Stimulated activated CD4-positive, alpha-beta T cell treated with anti-CD3 and anti-CD28 coated beads, TNF-alpha, amount 100 ng/mL, for 1 hour (primary cell): ENCODE results near the gene CNBP.
"Not testable (repeated sequence)": the region's sequence is repeated elsewhere in the genome, so short reads cannot be mapped to it uniquely, and the experiment has no call there.

Experiments used
- DNase-seq, 3 donors: peaks; one replicate each; pipeline ENCODE4 v3.0.0-alpha.2; 2020; ENCODE audit warnings: low read depth in 3 of 3, low spot score in 1 of 3

The CNBP gene

DNA sequence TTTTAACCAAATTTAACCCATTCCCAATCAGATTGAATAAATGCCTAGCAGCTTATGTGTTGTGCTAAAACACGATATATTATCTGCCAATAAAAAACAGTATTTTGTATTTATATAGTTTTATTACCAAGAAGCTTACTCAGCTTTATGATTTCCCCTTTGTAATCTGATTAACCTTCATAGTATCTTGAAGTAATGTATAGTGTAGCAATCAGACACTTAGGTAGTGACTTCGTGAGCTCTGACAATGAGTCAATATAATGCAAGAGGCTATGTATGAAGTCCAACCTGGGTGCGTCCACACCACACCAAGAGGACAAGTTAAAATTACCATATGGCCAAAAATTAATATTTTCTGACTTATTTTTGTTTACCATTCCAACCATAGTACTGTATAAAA is 2.1 kb upstream of the CNBP start:
- no peak for DNase-seq

DNA sequence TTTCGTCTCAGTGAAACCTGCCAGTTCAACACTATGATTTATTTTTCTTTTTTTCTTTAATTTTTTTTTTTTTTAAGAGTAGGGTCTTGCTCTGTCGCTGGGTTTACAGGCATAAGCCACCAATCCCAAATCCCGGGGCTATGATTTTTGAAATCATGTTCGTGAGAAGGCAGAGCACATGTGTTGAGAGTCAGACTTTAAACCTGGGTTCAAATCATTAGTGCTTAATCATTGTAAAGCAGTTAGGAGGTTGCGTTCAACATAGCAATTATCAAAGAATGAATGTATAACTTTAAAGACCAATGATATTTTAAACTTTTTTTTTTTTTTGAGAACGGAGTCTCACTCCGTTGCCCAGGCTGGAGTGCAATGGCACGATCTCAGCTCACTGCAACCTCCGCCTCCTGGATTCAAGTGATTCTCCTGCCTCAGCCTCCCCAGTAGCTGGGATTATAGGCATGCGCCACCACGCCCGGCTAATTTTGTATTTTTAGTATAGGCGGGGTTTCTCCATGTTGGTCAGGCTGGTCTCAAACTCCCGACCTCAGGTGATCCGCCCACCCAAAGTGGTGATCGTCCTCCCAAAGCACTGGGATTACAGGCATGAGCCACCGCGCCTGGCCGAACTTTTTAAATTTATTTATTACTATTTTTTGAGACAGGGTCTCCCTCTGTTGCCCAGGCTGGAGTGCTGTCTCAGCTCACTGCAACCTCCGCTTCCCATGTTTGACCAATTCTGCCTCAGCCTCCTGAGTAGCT is 1.3 kb upstream of the CNBP start:
- not testable (repeated sequence) for DNase-seq

DNA sequence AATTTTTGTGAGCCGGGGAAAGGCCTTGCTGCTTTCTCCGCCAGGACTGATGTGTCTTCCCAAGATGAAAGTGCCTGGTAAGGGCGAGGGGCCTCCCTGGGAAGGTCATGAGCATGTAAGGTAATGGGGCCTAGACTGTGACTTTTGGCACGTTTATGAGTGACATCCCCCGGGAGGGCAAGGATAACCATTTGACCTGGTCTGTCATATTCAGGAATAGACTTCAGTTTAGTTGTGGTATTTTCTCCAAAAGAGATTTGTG is 631 bp upstream of the CNBP start:
- peak in 1 of 3 donors; percentile 22 for DNase-seq

DNA sequence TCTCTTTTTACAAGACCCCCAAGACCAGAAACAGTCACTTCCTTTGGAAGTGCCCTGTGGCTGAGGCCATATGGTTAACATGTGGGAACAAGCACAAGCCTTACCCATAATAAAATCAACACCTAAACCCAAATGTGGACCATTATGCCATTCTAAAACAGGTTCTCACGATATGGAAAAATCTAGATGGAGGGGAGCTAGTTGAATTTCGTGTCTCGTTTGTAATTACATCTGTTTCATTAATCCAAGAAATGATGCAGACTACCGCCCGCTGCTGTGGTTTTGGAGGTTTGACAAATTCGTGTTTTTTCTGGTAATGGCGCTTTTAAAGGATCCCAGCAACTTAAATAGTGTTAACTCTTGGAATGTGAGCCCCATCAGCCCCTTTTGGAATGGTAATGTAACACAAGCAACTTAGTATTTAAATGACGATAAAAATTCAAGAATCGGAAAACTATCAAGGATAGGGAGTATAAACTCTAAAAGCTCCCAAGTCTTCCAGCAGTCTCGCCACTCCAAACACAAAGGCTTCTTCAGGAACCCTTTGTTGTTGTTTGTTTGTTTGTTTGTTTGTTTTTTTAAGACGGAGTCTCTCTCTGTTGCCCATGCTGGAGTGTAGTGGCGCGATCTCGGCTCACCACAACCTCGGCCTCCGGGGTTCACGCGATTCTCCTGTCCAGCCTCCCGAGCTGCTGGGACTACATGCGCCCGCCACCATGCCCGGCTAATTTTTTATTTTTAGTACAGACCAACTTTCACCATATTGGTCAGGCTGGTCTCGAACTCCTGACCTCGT is 1.1 kb downstream of the CNBP start:
- DNase-seq, result no peak

DNA sequence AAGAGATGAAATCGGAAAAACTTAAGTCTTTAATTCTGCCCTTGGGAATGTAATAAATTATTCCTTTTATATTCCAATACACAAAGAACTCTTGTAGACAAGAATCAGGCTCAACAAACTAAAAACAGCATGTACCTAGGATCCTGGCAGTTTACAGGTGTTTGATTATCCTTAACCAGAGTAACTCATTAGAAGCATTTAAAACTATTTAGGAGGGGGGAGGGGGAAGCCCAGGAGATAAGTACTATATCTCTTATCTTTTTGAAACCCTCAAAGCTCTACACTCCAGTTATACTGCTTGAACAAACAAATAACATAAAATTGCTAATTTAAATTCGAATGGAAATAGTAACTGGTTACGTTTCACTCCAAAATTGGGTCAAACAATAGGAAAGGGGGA is 1.9 kb downstream of the CNBP start:
- no peak for DNase-seq

DNA sequence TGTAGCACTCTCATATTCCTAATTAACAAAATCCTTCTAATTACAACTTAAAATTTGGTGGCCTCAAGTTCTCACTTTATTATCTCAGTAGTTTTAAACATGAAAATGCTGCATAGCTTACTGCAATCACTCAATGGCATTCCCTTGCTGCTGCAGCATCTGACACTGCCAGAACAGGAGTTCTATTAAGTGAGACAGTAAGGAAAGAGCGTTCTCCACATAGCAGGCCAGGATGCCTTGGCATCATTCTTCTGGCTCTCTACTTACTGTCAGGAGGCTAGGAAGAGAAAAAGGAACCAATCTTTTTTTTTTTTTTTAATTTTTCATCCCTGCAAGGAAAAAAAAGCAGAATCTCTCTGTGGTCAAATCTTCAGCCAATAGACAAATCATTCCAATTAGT is 3.2 kb downstream of the CNBP start:
- no peak for DNase-seq

DNA sequence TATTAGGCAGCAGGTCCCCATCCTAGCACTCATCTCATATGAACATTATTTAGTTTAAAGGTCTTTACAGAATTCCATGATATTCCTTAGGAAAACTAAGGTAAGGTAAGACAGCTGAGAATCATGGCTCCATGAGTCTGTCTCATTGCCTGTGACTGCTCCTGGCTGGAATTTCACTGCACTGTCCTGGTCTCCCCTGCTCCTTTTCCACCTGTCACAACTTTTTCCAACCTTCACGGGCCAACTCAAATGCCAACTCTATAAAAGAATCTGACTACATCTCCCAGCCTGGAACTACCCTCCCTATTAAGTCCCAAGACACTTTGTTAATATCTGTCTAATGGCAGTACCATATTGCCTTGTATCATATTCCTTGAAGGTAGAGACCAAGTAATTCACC is 7.6 kb downstream of the CNBP start:
- no peak for DNase-seq

DNA sequence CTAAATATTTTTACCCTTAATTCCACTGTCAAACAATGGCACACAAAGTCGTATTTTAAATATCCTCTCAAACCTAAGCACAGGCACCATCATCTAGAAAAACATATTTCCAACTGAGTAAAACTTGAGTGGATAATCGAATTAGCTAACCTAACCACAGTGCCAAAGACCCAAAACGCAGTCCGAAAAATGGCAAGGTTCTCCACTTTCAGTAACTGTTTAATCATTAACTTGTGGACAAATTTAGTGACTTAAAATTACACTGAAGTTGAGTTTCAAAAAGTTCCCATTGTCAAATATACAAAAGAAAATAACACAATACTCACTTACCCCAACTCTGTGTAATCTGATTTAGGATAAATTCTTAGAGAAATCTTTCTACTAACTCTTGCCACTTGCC is 10.0 kb downstream of the CNBP start:
- DNase-seq, result no peak

DNA sequence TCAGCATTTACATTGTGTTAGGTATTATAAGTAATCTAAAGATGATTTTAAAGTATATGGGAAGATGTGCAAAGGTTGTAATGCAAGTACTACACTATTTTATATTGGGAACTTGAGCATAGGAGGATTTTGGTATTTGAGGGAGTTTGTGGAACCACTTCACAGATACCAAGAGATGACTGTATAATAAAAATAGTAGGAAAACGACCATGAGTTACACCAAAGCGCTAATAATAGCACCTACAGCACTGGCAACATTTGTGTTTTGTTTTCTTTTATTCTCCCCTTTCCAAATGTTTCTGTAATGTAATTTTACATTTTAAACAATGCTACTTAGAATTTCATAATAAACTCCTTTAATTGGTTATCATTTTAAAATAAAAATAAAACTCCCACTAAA is 10.5 kb downstream of the CNBP start:
- DNase-seq, result no peak

DNA sequence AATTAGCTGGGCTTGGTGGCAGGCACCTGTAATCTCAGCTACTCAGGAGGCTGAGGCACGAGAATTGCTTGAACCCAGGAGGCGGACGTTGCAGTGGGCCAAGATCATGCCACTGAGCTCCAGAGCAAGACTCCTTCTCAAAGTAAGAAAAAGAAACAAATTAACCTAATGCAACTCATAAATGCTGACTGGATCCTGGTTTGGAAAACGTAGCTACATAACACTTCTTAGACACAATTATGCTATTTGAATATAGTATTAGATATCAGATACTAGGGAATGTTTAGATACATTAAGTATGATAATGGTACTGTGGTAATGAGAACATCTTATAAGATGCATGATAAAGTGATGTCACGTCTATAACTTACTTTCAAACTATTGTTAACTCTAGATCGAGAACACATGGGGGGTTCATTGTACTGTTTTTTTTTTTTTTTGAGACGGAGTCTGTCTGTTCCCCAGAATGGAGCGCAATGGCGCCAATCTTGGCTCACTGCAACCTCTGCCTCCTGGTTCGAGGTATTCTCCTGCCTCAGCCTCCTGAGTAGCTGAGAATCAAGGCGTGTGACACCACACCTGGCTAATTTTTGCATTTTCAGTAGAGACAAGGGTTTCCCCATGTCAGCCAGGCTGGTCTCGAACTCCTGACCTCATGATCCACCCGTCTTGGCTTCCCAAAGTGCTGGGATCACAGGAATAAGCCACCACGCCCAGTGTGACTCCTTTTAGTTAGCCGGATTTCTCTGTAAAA is 16.9 kb downstream of the CNBP start:
- no peak for DNase-seq

DNA sequence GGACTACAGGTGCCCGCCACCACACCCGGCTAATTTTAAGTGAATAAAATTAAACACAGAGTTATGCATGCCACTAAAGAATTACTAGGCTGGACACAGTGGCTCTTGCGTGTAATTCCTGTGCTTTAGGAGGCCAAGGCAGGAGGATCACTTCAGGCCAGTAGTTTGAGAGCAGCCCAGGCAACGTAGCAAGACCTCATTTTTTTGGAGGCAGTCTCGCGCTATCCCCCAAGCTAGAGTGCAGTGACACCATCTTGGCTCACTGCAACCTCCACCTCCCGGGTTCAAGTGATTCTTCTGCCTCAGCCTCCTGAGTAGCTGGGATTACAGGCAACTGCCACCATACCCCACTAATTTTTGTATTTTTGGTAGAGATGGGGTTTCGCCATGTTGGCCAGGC is 18.1 kb downstream of the CNBP start:
- DNase-seq, result not testable (repeated sequence)

DNA sequence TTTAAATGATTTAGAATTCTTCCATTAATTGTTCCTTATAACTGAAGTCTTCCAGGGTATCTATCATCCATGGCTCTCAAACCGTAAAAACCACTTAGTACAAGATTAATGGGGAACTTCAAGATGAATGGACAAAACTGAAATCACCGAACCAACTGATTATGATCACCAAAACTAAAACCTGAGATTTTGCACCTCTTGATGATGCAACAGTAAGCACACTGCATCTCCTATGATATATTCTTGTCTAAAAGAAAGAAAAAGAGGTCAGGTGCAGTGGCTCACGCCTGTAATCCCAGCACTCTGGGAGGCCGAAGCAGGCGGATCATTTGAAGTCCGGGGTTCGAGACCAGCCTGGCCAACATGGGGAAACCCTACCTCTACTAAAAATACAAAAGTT is 19.2 kb downstream of the CNBP start:
- no peak for DNase-seq

DNA sequence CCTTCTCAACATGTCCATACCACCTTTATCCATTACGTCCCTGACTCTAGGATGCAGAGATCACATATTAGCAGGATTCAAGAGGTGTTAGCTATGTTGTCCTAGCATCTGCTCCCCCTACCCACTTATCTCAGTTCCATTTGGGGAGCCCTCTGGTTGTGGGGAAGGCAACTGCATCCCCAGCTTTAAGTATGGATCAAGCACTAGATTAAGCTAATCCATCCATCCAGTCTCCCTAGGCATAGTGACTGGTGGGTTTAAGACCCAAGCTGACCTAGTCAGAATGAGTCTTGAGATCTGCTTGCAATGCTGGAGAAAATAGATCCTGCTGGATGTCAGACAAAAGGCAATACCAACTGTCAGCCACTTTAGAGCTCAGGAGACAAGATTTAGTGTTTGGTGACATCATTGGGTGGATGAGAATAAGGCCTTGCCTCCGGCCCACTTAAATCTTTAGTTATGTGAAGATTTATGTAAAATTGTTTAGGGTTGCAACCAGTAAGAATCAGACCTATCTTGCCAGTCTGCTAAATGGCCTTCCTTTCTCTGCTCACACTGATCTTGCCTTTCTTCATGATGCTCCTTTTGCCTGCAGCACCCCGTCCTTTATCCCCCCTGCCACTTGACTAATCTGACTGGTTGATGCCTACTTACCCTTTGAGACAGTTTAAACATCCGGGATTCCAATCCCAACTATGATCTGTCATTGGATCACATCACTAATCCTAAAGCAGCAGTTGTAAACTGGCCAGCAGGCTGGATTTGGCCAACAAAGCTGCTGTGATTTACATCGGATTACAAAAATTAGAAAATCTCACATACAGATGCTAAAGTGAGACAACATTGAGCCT is 20.7 kb downstream of the CNBP start:
- no peak for DNase-seq

DNA sequence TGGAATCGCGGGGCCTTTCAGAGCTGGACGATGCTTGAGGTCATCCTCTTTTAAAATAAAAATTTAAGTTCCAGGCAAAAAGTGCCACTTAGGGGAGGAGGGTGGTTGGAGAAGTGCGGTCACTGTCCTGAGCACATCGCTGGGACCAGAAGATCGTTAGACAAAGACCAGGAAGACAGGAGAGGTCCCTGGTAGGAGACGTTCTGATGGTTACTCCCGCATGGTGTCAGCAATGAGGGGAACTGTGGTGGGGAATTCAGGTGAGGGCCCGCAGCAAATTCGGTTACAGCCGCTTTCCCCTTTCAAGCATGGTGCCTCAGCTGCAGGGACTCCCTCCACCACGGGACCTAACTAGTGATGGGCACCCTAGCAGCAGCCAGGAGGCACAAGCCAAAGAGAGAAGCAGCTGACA is 21.8 kb downstream of the CNBP start:
- DNase-seq, result no peak

DNA sequence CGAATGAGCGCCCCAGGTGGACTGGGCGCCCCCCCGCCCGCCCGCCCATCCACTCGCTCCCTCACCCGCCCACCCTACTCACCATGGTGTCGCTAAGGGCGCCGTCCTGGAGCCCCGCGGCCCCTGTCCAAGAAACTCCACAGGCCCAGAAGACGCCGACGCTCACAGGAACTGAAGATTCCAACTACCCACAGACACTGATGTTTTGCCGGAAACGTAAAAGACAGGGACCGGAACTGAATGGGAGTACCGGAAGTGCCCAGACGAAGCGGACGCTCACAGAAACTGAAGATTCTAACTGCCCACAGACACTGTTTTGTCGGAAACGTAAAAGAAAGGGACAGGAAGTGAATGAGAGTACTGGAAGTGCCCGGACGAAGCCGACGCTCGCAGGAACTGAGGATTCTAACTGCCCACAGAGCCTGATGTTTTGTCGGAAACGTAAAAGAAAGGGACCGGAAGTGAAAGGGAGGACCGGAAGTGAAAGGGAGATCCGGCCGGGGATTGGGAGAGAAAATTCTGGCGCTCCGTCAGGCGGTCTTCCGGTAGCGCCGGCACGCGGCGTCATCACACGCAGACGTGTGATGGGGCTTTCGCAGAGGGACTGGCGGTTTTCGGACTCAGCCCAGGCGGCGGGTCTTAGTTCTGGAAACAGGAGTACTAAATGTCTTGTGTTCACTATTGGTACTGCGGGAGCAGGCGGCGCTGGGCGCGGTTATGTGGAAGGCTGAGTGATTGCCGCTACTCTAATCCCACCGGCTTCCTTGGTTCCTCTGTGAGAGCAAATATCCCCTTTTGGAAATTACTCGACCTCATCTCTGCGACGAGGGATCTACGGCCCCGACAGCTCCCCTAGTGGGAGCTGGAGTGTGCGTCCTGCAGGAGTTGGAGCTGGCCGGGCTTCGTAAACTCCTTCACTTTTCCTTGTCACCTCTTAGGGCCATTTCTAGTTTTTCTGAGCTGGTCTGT is 22.5 kb downstream of the CNBP start, which contains the start of gene ISY1:
Gene ISY1 (minus strand): TSS at position 173 of the 969 bp plus-strand sequence. CDS start 88 bp downstream, at position 85.
- peak; percentile 64 to 70 (median 68) for DNase-seq

DNA sequence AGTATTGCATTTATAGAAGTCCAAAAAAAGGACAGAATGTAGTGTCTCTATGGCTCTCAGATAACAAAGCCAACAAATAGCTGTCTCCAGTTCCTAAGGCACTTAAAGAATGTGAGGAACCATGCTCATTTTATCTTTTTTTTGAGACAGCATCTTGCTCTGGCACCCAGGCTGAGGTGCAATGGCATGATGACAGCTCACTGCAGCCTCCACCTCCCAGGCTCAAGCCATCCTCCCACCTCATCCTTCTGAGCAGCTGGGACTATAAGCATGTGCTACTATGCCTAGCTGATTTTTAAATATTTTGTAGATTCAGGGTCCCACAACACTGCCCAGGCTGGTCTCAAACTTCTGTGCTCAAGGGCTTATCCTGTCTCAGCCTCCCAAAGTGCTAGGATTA is 38.9 kb downstream of the CNBP start:
- DNase-seq, result no peak

DNA sequence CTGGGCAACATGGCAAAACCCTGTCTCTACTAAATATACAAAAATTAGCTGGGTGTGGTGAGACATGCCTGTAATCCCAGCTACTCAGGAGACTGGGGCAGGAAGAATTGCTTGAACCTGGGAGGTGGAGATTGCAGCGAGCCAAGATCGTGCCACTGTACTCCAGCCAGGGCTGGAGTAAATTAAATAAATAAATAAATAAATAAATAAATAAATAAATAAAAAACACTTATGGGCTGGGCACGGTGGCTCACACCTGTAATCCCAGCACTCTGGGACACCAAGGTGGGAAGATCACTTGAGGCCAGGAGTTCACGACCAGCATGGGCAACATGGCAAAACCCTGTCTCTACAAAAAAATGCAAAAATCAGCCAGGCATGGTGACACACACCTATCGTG is 42.7 kb downstream of the CNBP start:
- DNase-seq, result not testable (repeated sequence)

DNA sequence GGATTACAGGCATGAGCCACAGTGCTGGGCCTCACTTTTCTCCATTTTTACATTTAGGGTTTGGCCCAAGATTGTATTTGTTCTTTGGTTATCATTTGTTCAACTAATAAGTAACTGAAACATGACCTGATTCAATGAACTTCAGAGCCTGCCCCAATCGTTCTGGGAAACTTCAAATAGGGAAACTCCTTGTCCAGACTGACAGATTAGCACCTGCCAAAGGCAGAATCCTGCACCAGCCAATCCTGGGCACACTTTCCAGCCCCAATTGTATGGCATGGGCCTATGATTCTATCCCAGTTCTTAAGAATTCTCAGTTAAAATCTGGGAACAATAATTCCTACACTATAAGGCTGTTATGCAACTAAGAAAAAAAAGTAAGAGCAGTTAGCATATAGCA is 43.8 kb downstream of the CNBP start:
- DNase-seq, result no peak

DNA sequence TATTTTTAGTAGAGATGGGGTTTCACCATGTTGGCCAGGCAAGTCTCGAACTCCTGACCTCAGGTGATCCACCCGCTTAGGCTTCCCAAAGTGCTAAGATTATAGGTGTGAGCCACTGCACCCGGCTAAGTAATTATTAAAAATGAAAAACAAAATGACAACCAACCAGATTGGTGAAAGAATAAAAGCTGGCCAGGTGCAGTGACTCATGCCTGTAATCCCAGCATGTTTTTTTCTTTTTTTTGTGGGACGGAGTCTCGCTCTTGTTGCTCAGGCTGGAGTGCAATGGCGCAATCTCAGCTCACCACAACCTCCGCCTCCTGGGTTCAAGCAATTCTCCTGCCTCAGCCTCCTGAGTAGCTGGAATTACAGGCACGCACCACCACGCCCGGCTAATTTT is 47.4 kb downstream of the CNBP start:
- DNase-seq, result not testable (repeated sequence)
